Measurements from ENCODE around the gene ITGA11.

- no peak for TF ChIP-seq YY1 (IDR thresholded peaks at IDR 0.05; ENCODE audit: insufficient read depth, insufficient read length)
- no peak for TF ChIP-seq ZNF274 (IDR thresholded peaks at IDR 0.05; ENCODE audit: low read depth, low read length)
- no peak for TF ChIP-seq SUZ12 (IDR thresholded peaks at IDR 0.05; ENCODE audit: extremely low read depth, insufficient read depth, insufficient read length)
Observed at GRCh38 chr15:68303134-68303533, 128.8 kb downstream of the ITGA11 start.
